Gastrocnemius medialis (tissue), 4 donors: Measurements from ENCODE around the gene AGTPBP1. TPM values are rescaled to one million over a fixed set of nuclear protein-coding genes. Genes with fewer than 3 reads are reported as not detected.

ENCODE experiments used
- ATAC-seq, 2 donors: fragments of 150-250 bp; one replicate each; pipeline ENCODE4 v1.9.1; 2016
- DNase-seq, 2 donors: peaks; one replicate each; pipeline ENCODE4 v3.0.0-alpha.2; 2019
- H3K27ac ChIP-seq, 4 donors: fragments of 200-600 bp; sonication (generic); 1 replicate in 1 of 4; 2 replicates in 3 of 4; pipeline ENCODE4 v1.5.1; 2016 to 2018; ENCODE audit warnings: mild to moderate bottlenecking in 2 of 4, moderate library complexity in 1 of 4
- H3K27me3 ChIP-seq, 3 donors: fragments of 200-600 bp; sonication (generic) in 2 of 3; 1 replicate in 1 of 3; 2 replicates in 2 of 3; pipeline versions ENCODE4 v1.5.1 to v1.6.0; 2016 to 2019; ENCODE audit warnings: mild to moderate bottlenecking in 1 of 3, moderate library complexity in 1 of 3
- H3K36me3 ChIP-seq, 2 donors: fragments of 200-600 bp; sonication (generic) in 1 of 2; one replicate each; pipeline ENCODE4 v1.5.1; 2017 to 2018
- H3K4me1 ChIP-seq, 2 donors: fragments of 200-600 bp; sonication (generic) in 1 of 2; one replicate each; pipeline ENCODE4 v1.5.1; 2016 to 2017; ENCODE audit warnings: mild to moderate bottlenecking in 2 of 2
- H3K4me3 ChIP-seq, 4 donors: fragments of 200-600 bp; sonication (generic) in 3 of 4; 1 replicate in 1 of 4; 2 replicates in 3 of 4; pipeline ENCODE4 v1.5.1; 2016 to 2019; ENCODE audit warnings: mild to moderate bottlenecking in 2 of 4
- H3K9me3 ChIP-seq, 3 donors: fragments of 200-600 bp; sonication (generic) in 2 of 3; 1 replicate in 1 of 3; 2 replicates in 2 of 3; pipeline ENCODE4 v1.5.1; 2016 to 2019
- POLR2A ChIP-seq, 2 donors: fragments of 450-650 bp; IDR thresholded peaks; one replicate each; pipeline ENCODE4 v1.6.1; 2017; ENCODE audit warnings: antibody characterized with exemption in 2 of 2, mild to moderate bottlenecking in 2 of 2, moderate library complexity in 2 of 2
- in situ Hi-C, 4 donors: fragments of 200-750 bp; cut with MboI; loops; one replicate each; pipeline versions ENCODE4 v1.15.0 to v1.8.0; 2017; ENCODE audit warnings: low sequenced_read_pairs in 4 of 4
- intact Hi-C: fragments of 100-400 bp; cut with DNase I; formaldehyde crosslinking; loops from one replicate; pipeline ENCODE4 v1.15.1; 2023; ENCODE audit warnings: low total_unique reads
- total RNA-seq, 4 donors: library from RNA; depleted of rRNA; stranded (reverse); fragments of >200 nt; gene quantifications; one replicate each; pipeline versions ENCODE4 v1.1.0 to v1.2.3, GENCODE V29; 2016
- TF ChIP-seq, protein P1 (sequence below), 5 experiments: fragments of 450-650 bp in 3 of 5; fragments of 200-600 bp in 2 of 5; sonication (generic) in 2 of 5; IDR thresholded peaks in 4 of 5; conservative IDR thresholded peaks in 1 of 5; 1 replicate in 4 of 5; 2 replicates in 1 of 5; pipeline ENCODE4 v1.5.1; 2016 to 2019; ENCODE audit warnings: antibody characterized with exemption in 5 of 5, mild to moderate bottlenecking in 3 of 5, moderate library complexity in 3 of 5

The AGTPBP1 gene
- total RNA-seq, 4 donors from 2014 or later = 24.4 to 39.7 (median 31.8) TPM

- Histone ChIP-seq H3K27me3 (no peaks in the 10 kb centered on the region), H3K36me3 (no peaks in the 10 kb centered on the region), H3K27ac (peak overlapping the region; percentile 83 to 91 (median 86)), H3K9me3 (no peaks in the 10 kb centered on the region), H3K4me1 (peaks cover 23 to 35% of the 10 kb centered on the region in 2 donors), H3K4me3 (peak overlapping the region; percentile 76 to 91 (median 81))
- in situ Hi-C loops (no loop called here), intact Hi-C loops (loop anchor here (1.0 kb wide), 2 partner anchors 63 to 198 kb away; no protein-coding TSS in a partner anchor)
- no peak for ATAC-seq
- TF ChIP-seq POLR2A (IDR thresholded peaks at IDR 0.05) = no peak
- TF ChIP-seq, protein P1, sequence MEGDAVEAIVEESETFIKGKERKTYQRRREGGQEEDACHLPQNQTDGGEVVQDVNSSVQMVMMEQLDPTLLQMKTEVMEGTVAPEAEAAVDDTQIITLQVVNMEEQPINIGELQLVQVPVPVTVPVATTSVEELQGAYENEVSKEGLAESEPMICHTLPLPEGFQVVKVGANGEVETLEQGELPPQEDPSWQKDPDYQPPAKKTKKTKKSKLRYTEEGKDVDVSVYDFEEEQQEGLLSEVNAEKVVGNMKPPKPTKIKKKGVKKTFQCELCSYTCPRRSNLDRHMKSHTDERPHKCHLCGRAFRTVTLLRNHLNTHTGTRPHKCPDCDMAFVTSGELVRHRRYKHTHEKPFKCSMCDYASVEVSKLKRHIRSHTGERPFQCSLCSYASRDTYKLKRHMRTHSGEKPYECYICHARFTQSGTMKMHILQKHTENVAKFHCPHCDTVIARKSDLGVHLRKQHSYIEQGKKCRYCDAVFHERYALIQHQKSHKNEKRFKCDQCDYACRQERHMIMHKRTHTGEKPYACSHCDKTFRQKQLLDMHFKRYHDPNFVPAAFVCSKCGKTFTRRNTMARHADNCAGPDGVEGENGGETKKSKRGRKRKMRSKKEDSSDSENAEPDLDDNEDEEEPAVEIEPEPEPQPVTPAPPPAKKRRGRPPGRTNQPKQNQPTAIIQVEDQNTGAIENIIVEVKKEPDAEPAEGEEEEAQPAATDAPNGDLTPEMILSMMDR (IDR thresholded peaks at IDR 0.05 in 4 of 5, conservative IDR thresholded peaks at IDR 0.05 in 1 of 5) = no peak
- no peak for DNase-seq
These were observed 813 bp upstream of the AGTPBP1 start for GRCh38 chr9:85742597-85742936.

GRCh38 chr9:85741095-85741874, 469 bp downstream of the AGTPBP1 start:
- H3K27me3 ChIP-seq = no peaks in the 10 kb centered on the region
- intact Hi-C loops (no loop called here), in situ Hi-C loops (no loop called here)
- peak; percentile 59 to 61 for ATAC-seq
- H3K4me1 ChIP-seq = peaks cover 23 to 35% of the 10 kb centered on the region in 2 donors
- no peaks in the 10 kb centered on the region for H3K36me3 ChIP-seq
- H3K9me3 ChIP-seq = no peaks in the 10 kb centered on the region
- peak in 1 of 2 donors; percentile 33 for DNase-seq
- TF ChIP-seq POLR2A (IDR thresholded peaks at IDR 0.05) = peak in 1 of 2 donors; percentile 5
- TF ChIP-seq, protein P1 (IDR thresholded peaks at IDR 0.05 in 4 of 5, conservative IDR thresholded peaks at IDR 0.05 in 1 of 5) = no peak
- H3K27ac ChIP-seq = peak overlapping the region; percentile 85 to 91 (median 88)
- peak overlapping the region; percentile 76 to 83 (median 83) for H3K4me3 ChIP-seq

- Histone ChIP-seq H3K9me3 (no peaks in the 10 kb centered on the region), H3K4me3 (peak overlapping the region; percentile 76 to 83 (median 83)), H3K36me3 (no peaks in the 10 kb centered on the region), H3K27ac (peak overlapping the region; percentile 85 to 91 (median 88)), H3K4me1 (peaks cover 23 to 35% of the 10 kb centered on the region in 2 donors), H3K27me3 (no peaks in the 10 kb centered on the region)
- ATAC-seq (no peak), DNase-seq (no peak)
- intact Hi-C loops = no loop called here
- in situ Hi-C loops = no loop called here
- TF ChIP-seq POLR2A (IDR thresholded peaks at IDR 0.05) = no peak
- TF ChIP-seq, protein P1 (IDR thresholded peaks at IDR 0.05 in 4 of 5, conservative IDR thresholded peaks at IDR 0.05 in 1 of 5) = no peak
These were observed 1.0 kb downstream of the AGTPBP1 start for GRCh38 chr9:85740787-85741094.

GRCh38 chr9:85738509-85738908, 3.2 kb downstream of the AGTPBP1 start:
- no peaks in the 10 kb centered on the region for H3K27me3 ChIP-seq
- no peaks in the 10 kb centered on the region for H3K9me3 ChIP-seq
- no peak overlapping the region for H3K4me3 ChIP-seq
- no peaks in the 10 kb centered on the region for H3K36me3 ChIP-seq
- DNase-seq = no peak
- in situ Hi-C loops = no loop called here
- intact Hi-C loops = no loop called here
- peak overlapping the region; percentile 1 to 46 (median 44) for H3K27ac ChIP-seq
- ATAC-seq = no peak
- no peak for TF ChIP-seq POLR2A (IDR thresholded peaks at IDR 0.05)
- TF ChIP-seq, protein P1 (IDR thresholded peaks at IDR 0.05 in 4 of 5, conservative IDR thresholded peaks at IDR 0.05 in 1 of 5) = no peak
- H3K4me1 ChIP-seq = peaks cover 23 to 35% of the 10 kb centered on the region in 2 donors
